Upper lobe of left lung (tissue), 4 donors: ENCODE data around the gene IFITM10.
A peak's percentile ranks its signal among the peaks of the same experiment; 100 is the strongest.

Experiments
- POLR2A ChIP-seq, 4 donors: fragments of 450-650 bp; IDR thresholded peaks; one replicate each; pipeline ENCODE4 v1.5.1; 2016 to 2017; ENCODE audit warnings: antibody characterized with exemption in 4 of 4, mild to moderate bottlenecking in 2 of 4
- POLR2AphosphoS5 ChIP-seq, 2 donors: sonication (generic); formaldehyde crosslinking; IDR thresholded peaks; one replicate each; pipeline ENCODE4 v1.5.1; 2017; ENCODE audit warnings: antibody characterized with exemption in 2 of 2
- TF ChIP-seq, protein P1 (sequence below), 6 experiments: fragments of 450-650 bp in 4 of 6; fragments of 200-600 bp in 2 of 6; sonication (generic) in 2 of 6; IDR thresholded peaks; one replicate each; pipeline ENCODE4 v1.5.1; 2016 to 2019; ENCODE audit warnings: antibody characterized with exemption in 6 of 6

DNA sequence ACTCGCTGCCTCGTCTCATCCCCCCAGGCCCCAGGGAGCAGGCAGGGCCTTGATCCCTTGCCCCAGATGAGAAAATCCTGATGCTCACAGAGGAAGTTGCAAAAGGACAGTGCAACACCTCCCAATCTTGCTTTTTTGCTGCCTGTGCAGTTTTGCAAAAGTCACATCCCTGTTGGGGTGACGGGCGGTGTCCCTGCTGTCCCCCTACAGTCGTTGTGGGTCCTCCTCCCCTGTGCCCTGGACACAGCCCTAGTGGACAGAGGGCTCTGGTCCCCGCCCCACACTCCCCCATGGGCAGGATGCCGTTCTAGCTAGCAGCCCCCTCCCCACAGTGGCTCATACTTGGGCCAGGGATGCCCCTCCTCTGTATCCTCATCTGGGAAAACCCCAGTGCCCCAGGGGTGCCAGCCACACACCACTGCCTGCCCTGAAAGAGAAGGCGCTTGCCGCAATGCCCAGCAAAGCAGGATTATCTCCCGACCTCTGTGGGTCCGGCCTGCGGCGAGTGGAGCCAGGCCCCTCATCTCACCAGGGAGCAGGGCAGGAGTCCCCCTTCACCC lies 31.7 kb upstream of the IFITM10 start:
- TF ChIP-seq, protein P1, sequence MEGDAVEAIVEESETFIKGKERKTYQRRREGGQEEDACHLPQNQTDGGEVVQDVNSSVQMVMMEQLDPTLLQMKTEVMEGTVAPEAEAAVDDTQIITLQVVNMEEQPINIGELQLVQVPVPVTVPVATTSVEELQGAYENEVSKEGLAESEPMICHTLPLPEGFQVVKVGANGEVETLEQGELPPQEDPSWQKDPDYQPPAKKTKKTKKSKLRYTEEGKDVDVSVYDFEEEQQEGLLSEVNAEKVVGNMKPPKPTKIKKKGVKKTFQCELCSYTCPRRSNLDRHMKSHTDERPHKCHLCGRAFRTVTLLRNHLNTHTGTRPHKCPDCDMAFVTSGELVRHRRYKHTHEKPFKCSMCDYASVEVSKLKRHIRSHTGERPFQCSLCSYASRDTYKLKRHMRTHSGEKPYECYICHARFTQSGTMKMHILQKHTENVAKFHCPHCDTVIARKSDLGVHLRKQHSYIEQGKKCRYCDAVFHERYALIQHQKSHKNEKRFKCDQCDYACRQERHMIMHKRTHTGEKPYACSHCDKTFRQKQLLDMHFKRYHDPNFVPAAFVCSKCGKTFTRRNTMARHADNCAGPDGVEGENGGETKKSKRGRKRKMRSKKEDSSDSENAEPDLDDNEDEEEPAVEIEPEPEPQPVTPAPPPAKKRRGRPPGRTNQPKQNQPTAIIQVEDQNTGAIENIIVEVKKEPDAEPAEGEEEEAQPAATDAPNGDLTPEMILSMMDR (IDR thresholded peaks at IDR 0.05): no peak
- TF ChIP-seq POLR2A (IDR thresholded peaks at IDR 0.05) (peak in 1 of 4 donors; percentile 12), POLR2AphosphoS5 (IDR thresholded peaks at IDR 0.05) (peak; percentile 43 to 79)
